ENCODE data around the gene PROCR.
"Not testable (repeated sequence)": the region's sequence is repeated elsewhere in the genome, so short reads cannot be mapped to it uniquely, and the experiment has no call there.

The PROCR gene

GRCh38 chr20:35144694-35145093 is 27.2 kb upstream of the PROCR start:
- H3K36me3 ChIP-seq (ENCODE audit: control insufficient read depth, insufficient read depth, low read length): peaks cover 3% of the 10 kb centered on the region
- H3K27ac ChIP-seq (ENCODE audit: insufficient read depth, low read depth, low read length, poor library complexity, severe bottlenecking): no peak overlapping the region
- no peaks in the 10 kb centered on the region for H3K4me1 ChIP-seq (ENCODE audit: control insufficient read depth, insufficient read depth, low read length)
- H3K4me3 ChIP-seq (ENCODE audit: insufficient read depth, low read depth, low read length): no peak overlapping the region
- no peaks in the 10 kb centered on the region for H3K9me3 ChIP-seq (ENCODE audit: control insufficient read depth, low read length)
- 87 to 90% methylated on average over 7 of the region's 7 CpGs for WGBS, 2 experiments
- H3K27me3 ChIP-seq (ENCODE audit: control insufficient read depth, insufficient read depth, low read length, poor library complexity, severe bottlenecking): no peaks in the 10 kb centered on the region

GRCh38 chr20:35145141-35145564 is 26.7 kb upstream of the PROCR start:
- 66 to 81% methylated on average over 2 of the region's 2 CpGs for WGBS, 2 experiments
- no peak overlapping the region for H3K4me3 ChIP-seq (ENCODE audit: insufficient read depth, low read depth, low read length)
- H3K27me3 ChIP-seq (ENCODE audit: control insufficient read depth, insufficient read depth, low read length, poor library complexity, severe bottlenecking): no peaks in the 10 kb centered on the region
- no peak overlapping the region for H3K27ac ChIP-seq (ENCODE audit: insufficient read depth, low read depth, low read length, poor library complexity, severe bottlenecking)
- H3K36me3 ChIP-seq (ENCODE audit: control insufficient read depth, insufficient read depth, low read length): peaks cover 3% of the 10 kb centered on the region
- H3K4me1 ChIP-seq (ENCODE audit: control insufficient read depth, insufficient read depth, low read length): no peaks in the 10 kb centered on the region
- H3K9me3 ChIP-seq (ENCODE audit: control insufficient read depth, low read length): no peaks in the 10 kb centered on the region

- peak overlapping the region; percentile 71 for H3K4me3 ChIP-seq (ENCODE audit: insufficient read depth, low read depth, low read length)
- H3K9me3 ChIP-seq (ENCODE audit: control insufficient read depth, low read length): no peaks in the 10 kb centered on the region
- H3K27ac ChIP-seq (ENCODE audit: insufficient read depth, low read depth, low read length, poor library complexity, severe bottlenecking): no peak overlapping the region
- no peaks in the 10 kb centered on the region for H3K27me3 ChIP-seq (ENCODE audit: control insufficient read depth, insufficient read depth, low read length, poor library complexity, severe bottlenecking)
- peaks cover 3% of the 10 kb centered on the region for H3K36me3 ChIP-seq (ENCODE audit: control insufficient read depth, insufficient read depth, low read length)
- WGBS, 2 experiments: 5 to 7% methylated on average over 23 of the region's 23 CpGs
- no peaks in the 10 kb centered on the region for H3K4me1 ChIP-seq (ENCODE audit: control insufficient read depth, insufficient read depth, low read length)
These were observed 25.5 kb upstream of the PROCR start for GRCh38 chr20:35146299-35146919.

GRCh38 chr20:35146920-35147574 is 24.8 kb upstream of the PROCR start, which contains the start of gene EDEM2:
EDEM2 (minus strand) TSS chr20:35147336; CDS start chr20:35147258, 78 bp downstream.
- Histone ChIP-seq H3K27ac (ENCODE audit: insufficient read depth, low read depth, low read length, poor library complexity, severe bottlenecking) (no peak within 1 kb of the TSS), H3K4me1 (ENCODE audit: control insufficient read depth, insufficient read depth, low read length) (no peaks in the 10 kb centered on the region), H3K27me3 (ENCODE audit: control insufficient read depth, insufficient read depth, low read length, poor library complexity, severe bottlenecking) (no peaks in the 10 kb centered on the region), H3K9me3 (ENCODE audit: control insufficient read depth, low read length) (no peaks in the 10 kb centered on the region), H3K36me3 (ENCODE audit: control insufficient read depth, insufficient read depth, low read length) (no peaks in the 10 kb centered on the region), H3K4me3 (ENCODE audit: insufficient read depth, low read depth, low read length) (peak within 1 kb of the TSS; percentile 71)
- WGBS, 2 experiments: 0% methylated on average over 42 of the region's 42 CpGs

GRCh38 chr20:35147575-35148071 is 24.2 kb upstream of the PROCR start:
- WGBS, 2 experiments: 13% methylated on average over 18 of the region's 19 CpGs
- H3K27me3 ChIP-seq (ENCODE audit: control insufficient read depth, insufficient read depth, low read length, poor library complexity, severe bottlenecking); H3K27ac ChIP-seq (ENCODE audit: insufficient read depth, low read depth, low read length, poor library complexity, severe bottlenecking): not testable (repeated sequence)

GRCh38 chr20:35150846-35151579 is 20.9 kb upstream of the PROCR start:
- no peak overlapping the region for H3K4me3 ChIP-seq (ENCODE audit: insufficient read depth, low read depth, low read length)
- WGBS, 2 experiments: 84 to 93% methylated on average over 4 to 6 of the region's 6 CpGs
- no peaks in the 10 kb centered on the region for H3K27me3 ChIP-seq (ENCODE audit: control insufficient read depth, insufficient read depth, low read length, poor library complexity, severe bottlenecking)
- no peak overlapping the region for H3K27ac ChIP-seq (ENCODE audit: insufficient read depth, low read depth, low read length, poor library complexity, severe bottlenecking)
- H3K9me3 ChIP-seq (ENCODE audit: control insufficient read depth, low read length): no peaks in the 10 kb centered on the region
- H3K36me3 ChIP-seq (ENCODE audit: control insufficient read depth, insufficient read depth, low read length): no peaks in the 10 kb centered on the region
- H3K4me1 ChIP-seq (ENCODE audit: control insufficient read depth, insufficient read depth, low read length): no peaks in the 10 kb centered on the region

More at GRCh38 chr20:35147575-35148071, 24.2 kb upstream of the PROCR start:
- not testable (repeated sequence) for H3K4me1 ChIP-seq (ENCODE audit: control insufficient read depth, insufficient read depth, low read length); H3K9me3 ChIP-seq (ENCODE audit: control insufficient read depth, low read length); H3K36me3 ChIP-seq (ENCODE audit: control insufficient read depth, insufficient read depth, low read length)
- peak overlapping the region; percentile 71 for H3K4me3 ChIP-seq (ENCODE audit: insufficient read depth, low read depth, low read length)

GRCh38 chr20:35151736-35152135 is 20.1 kb upstream of the PROCR start:
- no peak overlapping the region for H3K27ac ChIP-seq (ENCODE audit: insufficient read depth, low read depth, low read length, poor library complexity, severe bottlenecking)
- no peak overlapping the region for H3K4me3 ChIP-seq (ENCODE audit: insufficient read depth, low read depth, low read length)
- no peaks in the 10 kb centered on the region for H3K4me1 ChIP-seq (ENCODE audit: control insufficient read depth, insufficient read depth, low read length)
- H3K27me3 ChIP-seq (ENCODE audit: control insufficient read depth, insufficient read depth, low read length, poor library complexity, severe bottlenecking): no peaks in the 10 kb centered on the region
- no peaks in the 10 kb centered on the region for H3K9me3 ChIP-seq (ENCODE audit: control insufficient read depth, low read length)
- no peaks in the 10 kb centered on the region for H3K36me3 ChIP-seq (ENCODE audit: control insufficient read depth, insufficient read depth, low read length)
- 96 to 98% methylated on average over 4 of the region's 4 CpGs for whole genome bisulfite sequencing, 2 experiments

GRCh38 chr20:35155936-35156335 is 15.9 kb upstream of the PROCR start:
- Histone ChIP-seq H3K4me3 (ENCODE audit: insufficient read depth, low read depth, low read length) (no peak overlapping the region), H3K4me1 (ENCODE audit: control insufficient read depth, insufficient read depth, low read length) (no peaks in the 10 kb centered on the region), H3K9me3 (ENCODE audit: control insufficient read depth, low read length) (no peaks in the 10 kb centered on the region), H3K27me3 (ENCODE audit: control insufficient read depth, insufficient read depth, low read length, poor library complexity, severe bottlenecking) (no peaks in the 10 kb centered on the region), H3K36me3 (ENCODE audit: control insufficient read depth, insufficient read depth, low read length) (no peaks in the 10 kb centered on the region), H3K27ac (ENCODE audit: insufficient read depth, low read depth, low read length, poor library complexity, severe bottlenecking) (no peak overlapping the region)
- WGBS, 2 experiments: 87 to 100% methylated on average over 2 of the region's 2 CpGs

- WGBS, 2 experiments: 92 to 93% methylated on average over 5 to 6 of the region's 6 CpGs
- H3K36me3 ChIP-seq (ENCODE audit: control insufficient read depth, insufficient read depth, low read length): no peaks in the 10 kb centered on the region
These were observed 14.9 kb upstream of the PROCR start for GRCh38 chr20:35156978-35157377.

GRCh38 chr20:35160341-35160740 is 11.5 kb upstream of the PROCR start:
- H3K4me3 ChIP-seq (ENCODE audit: insufficient read depth, low read depth, low read length); H3K27ac ChIP-seq (ENCODE audit: insufficient read depth, low read depth, low read length, poor library complexity, severe bottlenecking); H3K36me3 ChIP-seq (ENCODE audit: control insufficient read depth, insufficient read depth, low read length); H3K9me3 ChIP-seq (ENCODE audit: control insufficient read depth, low read length); H3K27me3 ChIP-seq (ENCODE audit: control insufficient read depth, insufficient read depth, low read length, poor library complexity, severe bottlenecking); H3K4me1 ChIP-seq (ENCODE audit: control insufficient read depth, insufficient read depth, low read length): not testable (repeated sequence)
- WGBS, 2 experiments: 94 to 95% methylated on average over 5 of the region's 5 CpGs

More at GRCh38 chr20:35156978-35157377, 14.9 kb upstream of the PROCR start:
- no peak overlapping the region for H3K27ac ChIP-seq (ENCODE audit: insufficient read depth, low read depth, low read length, poor library complexity, severe bottlenecking)
- H3K9me3 ChIP-seq (ENCODE audit: control insufficient read depth, low read length): no peaks in the 10 kb centered on the region
- no peaks in the 10 kb centered on the region for H3K4me1 ChIP-seq (ENCODE audit: control insufficient read depth, insufficient read depth, low read length)
- H3K4me3 ChIP-seq (ENCODE audit: insufficient read depth, low read depth, low read length): no peak overlapping the region
- no peaks in the 10 kb centered on the region for H3K27me3 ChIP-seq (ENCODE audit: control insufficient read depth, insufficient read depth, low read length, poor library complexity, severe bottlenecking)
